ENCODE data around the gene NPHP4.

The NPHP4 gene

DNA sequence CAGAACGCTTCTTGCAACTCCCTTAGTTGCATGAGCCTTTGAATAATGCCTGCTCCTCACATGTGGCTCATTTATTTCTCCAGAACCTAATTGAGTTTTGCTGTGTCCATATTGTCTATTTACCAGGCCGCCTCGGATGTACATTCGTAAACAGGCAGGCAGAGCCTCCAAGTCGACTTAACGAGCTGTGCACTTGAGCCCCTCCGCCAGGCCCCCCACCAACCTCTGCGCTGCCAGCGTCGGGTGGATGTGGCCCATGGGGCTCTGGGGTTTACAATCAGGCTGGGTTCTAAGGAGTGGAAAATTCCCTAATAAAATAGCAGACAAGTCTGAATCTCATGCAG, 106.1 kb downstream of the NPHP4 start:
- POLR2A ChIA-PET: no interaction called here
- CTCF ChIA-PET: interaction anchor here (1.8 kb wide), 1 partner anchor 12 kb away, joined by 4 read pairs; no protein-coding TSS in a partner anchor
- no peak for DNase-seq (ENCODE audit: extremely low spot score)
- TF ChIP-seq, protein P1, sequence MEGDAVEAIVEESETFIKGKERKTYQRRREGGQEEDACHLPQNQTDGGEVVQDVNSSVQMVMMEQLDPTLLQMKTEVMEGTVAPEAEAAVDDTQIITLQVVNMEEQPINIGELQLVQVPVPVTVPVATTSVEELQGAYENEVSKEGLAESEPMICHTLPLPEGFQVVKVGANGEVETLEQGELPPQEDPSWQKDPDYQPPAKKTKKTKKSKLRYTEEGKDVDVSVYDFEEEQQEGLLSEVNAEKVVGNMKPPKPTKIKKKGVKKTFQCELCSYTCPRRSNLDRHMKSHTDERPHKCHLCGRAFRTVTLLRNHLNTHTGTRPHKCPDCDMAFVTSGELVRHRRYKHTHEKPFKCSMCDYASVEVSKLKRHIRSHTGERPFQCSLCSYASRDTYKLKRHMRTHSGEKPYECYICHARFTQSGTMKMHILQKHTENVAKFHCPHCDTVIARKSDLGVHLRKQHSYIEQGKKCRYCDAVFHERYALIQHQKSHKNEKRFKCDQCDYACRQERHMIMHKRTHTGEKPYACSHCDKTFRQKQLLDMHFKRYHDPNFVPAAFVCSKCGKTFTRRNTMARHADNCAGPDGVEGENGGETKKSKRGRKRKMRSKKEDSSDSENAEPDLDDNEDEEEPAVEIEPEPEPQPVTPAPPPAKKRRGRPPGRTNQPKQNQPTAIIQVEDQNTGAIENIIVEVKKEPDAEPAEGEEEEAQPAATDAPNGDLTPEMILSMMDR (IDR thresholded peaks at IDR 0.05; ENCODE audit: control extremely low read depth, extremely low read depth, low read depth, missing control alignments): no peak

DNA sequence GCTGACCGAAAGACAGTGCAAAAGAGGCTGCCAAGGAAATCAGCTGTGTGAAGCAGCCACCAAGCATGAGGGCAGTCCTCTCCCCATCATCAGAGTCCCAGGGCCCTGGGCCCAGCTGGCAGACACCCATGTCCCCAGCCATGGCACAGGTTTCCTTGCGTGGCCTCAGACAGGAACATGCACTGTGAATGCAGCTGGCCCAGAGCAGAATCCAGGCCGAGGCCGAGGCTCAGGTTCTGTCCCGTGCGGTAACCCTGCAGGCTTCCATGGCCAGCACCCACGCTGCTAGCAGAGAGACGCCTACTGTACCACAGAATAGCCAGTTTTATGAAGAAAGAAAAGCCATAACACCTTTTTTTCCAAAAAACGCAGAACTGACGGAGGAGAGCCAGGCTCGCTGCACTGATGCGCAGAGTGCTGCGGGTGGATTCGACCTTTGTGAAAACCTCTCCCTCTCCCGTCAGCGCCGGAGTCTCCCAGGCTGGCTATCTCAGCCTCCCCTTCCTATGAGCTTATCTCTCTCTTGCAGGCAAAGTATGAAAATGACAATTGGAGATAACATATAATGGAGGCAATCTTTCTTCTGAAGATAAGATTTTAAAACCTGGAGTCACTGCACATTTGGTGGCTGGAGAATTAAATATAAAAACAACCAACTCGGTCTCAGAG, 106.6 kb downstream of the NPHP4 start:
- TF ChIP-seq, protein P1 (IDR thresholded peaks at IDR 0.05; ENCODE audit: control extremely low read depth, extremely low read depth, low read depth, missing control alignments): no peak
- CTCF ChIA-PET: interaction anchor here (1.8 kb wide), 1 partner anchor 12 kb away, joined by 4 read pairs; no protein-coding TSS in a partner anchor
- no peak for DNase-seq (ENCODE audit: extremely low spot score)
- POLR2A ChIA-PET: no interaction called here

DNA sequence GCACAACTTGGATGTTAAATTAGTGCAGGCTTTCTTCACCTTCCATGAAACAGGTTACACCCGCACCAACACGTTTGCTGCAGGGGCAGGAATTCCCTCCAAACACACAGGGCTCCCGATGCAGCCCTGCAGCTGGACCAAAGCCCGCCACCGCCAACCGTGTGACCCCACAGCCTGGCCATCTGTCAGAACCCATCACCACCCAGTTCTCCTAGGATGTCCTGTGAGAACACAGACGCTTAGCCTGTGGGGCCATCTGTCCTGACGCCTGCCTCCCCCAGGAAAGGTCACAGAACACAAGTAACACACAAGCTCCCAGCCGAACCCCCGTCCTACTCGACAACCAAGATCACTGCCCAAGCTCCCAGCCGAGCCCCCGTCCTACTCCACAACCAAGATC, 108.1 kb downstream of the NPHP4 start:
- POLR2A ChIA-PET: interaction anchor here (0.7 kb wide), 1 partner anchor 36 kb away, joined by 3 read pairs; no protein-coding TSS in a partner anchor
- no peak for DNase-seq (ENCODE audit: extremely low spot score)
- CTCF ChIA-PET: interaction anchor here (1.2 kb wide), 1 partner anchor 8 kb away, joined by 4 read pairs; no protein-coding TSS in a partner anchor
- TF ChIP-seq, protein P1 (IDR thresholded peaks at IDR 0.05; ENCODE audit: control extremely low read depth, extremely low read depth, low read depth, missing control alignments): no peak

DNA sequence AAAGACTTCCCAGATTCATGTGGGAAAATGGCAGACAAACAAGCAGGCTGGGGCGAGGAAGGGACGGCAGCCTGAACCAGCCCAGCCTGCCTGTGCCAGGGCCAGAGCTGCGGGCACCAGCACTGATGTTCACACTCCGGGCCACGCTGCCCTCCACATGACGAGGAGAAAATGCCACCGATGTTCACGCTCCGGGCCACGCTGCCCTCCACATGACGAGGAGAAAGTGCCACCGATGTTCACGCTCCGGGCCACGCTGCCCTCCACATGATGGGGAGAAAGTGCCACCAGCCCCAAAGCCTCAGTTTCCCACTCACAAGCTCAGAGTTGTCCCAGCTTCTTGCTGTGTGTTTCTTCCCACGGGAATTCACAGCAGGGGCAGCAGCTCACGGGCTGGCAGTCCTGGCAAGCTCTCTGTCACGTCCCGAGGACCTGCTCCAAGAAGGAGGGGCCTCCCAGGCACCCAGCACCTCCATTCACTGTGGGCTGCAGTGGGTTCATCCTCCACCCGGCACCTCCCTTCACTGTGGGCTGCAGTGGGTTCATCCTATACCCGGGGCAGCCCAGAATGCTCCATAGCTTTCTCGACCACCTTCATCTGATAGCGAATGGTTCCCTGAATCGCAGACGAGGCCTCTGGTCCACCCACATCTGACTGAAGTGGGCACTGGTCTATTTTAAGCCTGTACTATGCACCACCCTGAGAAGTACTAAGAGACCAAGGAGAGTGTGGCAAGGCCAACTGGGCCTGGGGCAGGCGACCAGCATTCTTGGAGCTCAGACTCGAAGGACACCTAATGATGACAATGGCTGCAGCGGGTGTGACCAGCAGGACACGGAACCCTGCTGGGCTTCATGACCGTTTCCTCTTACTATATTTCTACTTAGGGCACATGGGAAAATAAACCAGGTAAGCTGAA, 108.8 kb downstream of the NPHP4 start:
- DNase-seq (ENCODE audit: extremely low spot score): no peak
- CTCF ChIA-PET: interaction anchor here (1.2 kb wide), 1 partner anchor 9 kb away, joined by 4 read pairs; no protein-coding TSS in a partner anchor
- POLR2A ChIA-PET: no interaction called here
- TF ChIP-seq, protein P1 (IDR thresholded peaks at IDR 0.05; ENCODE audit: control extremely low read depth, extremely low read depth, low read depth, missing control alignments): no peak

DNA sequence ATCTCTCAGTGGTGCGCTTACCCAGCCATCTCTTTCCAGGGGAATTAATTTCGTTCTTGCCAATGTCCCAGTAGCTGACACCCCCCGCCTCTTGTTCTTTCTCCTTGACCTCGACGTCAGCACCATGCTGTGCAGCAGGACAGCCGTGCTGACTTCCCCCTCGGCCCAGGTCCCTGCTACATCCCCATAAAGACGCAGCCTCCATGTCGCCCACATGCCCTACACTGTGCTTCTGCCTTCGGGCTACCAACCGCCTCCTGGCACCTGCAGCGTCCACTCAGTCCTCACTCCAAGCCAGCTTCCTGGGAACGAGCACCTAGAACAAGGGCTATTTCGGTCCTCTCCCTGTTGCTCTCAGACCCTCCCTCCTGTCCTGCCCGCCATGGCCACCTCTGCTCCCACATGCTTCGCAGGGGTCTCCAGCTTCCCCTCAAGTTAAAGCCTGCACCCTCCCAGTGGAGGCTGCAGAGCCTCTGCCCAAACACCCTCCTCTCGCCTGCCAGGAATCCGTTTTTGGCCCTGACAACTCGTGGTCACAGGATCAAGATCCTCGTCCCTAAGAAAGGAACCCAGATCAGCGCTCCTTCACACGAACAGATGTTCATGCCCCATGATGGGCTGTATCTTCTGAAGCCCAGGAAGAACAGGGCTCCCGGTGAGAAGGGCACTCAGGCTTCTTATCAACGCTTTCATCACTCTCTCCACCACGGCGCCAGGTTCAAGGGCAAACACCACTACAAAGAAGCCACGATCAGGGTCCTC, 109.7 kb downstream of the NPHP4 start:
- TF ChIP-seq, protein P1 (IDR thresholded peaks at IDR 0.05; ENCODE audit: control extremely low read depth, extremely low read depth, low read depth, missing control alignments): no peak
- ChIA-PET CTCF (interaction anchor here (1.2 to 1.5 kb wide), 2 partner anchors 10 kb away, joined by 4 read pairs; no protein-coding TSS in a partner anchor), POLR2A (no interaction called here)
- no peak for DNase-seq (ENCODE audit: extremely low spot score)

All from GM10248 (cell line).